ENCODE data around the gene TACC3. TPM values are rescaled to one million over a fixed set of nuclear protein-coding genes. Genes with fewer than 3 reads are reported as not detected.

The TACC3 gene
- total and polyA plus RNA-seq, 2 of the 8 experiments (the other 6 are each of a cell fraction or from before 2014, with no cell fraction given), result 73.8 to 148 TPM

DNA sequence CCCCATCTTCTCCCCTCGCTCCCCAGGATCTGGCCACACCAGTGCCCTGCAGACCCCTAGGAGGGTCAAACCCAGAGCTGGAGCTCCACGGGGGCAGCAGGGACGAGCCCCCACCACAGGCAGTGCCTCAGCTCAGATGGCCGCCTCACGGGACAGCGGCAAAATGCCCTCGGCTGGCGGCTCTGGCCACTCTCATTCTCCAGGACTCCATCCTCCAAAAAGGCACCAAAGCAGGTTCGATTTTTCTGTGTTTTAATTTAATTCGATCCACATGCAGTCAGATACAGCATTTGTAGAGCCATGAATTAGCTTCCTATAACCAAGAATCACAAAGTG is 45.6 kb upstream of the TACC3 start (continued):
- TF ChIP-seq, protein P1, sequence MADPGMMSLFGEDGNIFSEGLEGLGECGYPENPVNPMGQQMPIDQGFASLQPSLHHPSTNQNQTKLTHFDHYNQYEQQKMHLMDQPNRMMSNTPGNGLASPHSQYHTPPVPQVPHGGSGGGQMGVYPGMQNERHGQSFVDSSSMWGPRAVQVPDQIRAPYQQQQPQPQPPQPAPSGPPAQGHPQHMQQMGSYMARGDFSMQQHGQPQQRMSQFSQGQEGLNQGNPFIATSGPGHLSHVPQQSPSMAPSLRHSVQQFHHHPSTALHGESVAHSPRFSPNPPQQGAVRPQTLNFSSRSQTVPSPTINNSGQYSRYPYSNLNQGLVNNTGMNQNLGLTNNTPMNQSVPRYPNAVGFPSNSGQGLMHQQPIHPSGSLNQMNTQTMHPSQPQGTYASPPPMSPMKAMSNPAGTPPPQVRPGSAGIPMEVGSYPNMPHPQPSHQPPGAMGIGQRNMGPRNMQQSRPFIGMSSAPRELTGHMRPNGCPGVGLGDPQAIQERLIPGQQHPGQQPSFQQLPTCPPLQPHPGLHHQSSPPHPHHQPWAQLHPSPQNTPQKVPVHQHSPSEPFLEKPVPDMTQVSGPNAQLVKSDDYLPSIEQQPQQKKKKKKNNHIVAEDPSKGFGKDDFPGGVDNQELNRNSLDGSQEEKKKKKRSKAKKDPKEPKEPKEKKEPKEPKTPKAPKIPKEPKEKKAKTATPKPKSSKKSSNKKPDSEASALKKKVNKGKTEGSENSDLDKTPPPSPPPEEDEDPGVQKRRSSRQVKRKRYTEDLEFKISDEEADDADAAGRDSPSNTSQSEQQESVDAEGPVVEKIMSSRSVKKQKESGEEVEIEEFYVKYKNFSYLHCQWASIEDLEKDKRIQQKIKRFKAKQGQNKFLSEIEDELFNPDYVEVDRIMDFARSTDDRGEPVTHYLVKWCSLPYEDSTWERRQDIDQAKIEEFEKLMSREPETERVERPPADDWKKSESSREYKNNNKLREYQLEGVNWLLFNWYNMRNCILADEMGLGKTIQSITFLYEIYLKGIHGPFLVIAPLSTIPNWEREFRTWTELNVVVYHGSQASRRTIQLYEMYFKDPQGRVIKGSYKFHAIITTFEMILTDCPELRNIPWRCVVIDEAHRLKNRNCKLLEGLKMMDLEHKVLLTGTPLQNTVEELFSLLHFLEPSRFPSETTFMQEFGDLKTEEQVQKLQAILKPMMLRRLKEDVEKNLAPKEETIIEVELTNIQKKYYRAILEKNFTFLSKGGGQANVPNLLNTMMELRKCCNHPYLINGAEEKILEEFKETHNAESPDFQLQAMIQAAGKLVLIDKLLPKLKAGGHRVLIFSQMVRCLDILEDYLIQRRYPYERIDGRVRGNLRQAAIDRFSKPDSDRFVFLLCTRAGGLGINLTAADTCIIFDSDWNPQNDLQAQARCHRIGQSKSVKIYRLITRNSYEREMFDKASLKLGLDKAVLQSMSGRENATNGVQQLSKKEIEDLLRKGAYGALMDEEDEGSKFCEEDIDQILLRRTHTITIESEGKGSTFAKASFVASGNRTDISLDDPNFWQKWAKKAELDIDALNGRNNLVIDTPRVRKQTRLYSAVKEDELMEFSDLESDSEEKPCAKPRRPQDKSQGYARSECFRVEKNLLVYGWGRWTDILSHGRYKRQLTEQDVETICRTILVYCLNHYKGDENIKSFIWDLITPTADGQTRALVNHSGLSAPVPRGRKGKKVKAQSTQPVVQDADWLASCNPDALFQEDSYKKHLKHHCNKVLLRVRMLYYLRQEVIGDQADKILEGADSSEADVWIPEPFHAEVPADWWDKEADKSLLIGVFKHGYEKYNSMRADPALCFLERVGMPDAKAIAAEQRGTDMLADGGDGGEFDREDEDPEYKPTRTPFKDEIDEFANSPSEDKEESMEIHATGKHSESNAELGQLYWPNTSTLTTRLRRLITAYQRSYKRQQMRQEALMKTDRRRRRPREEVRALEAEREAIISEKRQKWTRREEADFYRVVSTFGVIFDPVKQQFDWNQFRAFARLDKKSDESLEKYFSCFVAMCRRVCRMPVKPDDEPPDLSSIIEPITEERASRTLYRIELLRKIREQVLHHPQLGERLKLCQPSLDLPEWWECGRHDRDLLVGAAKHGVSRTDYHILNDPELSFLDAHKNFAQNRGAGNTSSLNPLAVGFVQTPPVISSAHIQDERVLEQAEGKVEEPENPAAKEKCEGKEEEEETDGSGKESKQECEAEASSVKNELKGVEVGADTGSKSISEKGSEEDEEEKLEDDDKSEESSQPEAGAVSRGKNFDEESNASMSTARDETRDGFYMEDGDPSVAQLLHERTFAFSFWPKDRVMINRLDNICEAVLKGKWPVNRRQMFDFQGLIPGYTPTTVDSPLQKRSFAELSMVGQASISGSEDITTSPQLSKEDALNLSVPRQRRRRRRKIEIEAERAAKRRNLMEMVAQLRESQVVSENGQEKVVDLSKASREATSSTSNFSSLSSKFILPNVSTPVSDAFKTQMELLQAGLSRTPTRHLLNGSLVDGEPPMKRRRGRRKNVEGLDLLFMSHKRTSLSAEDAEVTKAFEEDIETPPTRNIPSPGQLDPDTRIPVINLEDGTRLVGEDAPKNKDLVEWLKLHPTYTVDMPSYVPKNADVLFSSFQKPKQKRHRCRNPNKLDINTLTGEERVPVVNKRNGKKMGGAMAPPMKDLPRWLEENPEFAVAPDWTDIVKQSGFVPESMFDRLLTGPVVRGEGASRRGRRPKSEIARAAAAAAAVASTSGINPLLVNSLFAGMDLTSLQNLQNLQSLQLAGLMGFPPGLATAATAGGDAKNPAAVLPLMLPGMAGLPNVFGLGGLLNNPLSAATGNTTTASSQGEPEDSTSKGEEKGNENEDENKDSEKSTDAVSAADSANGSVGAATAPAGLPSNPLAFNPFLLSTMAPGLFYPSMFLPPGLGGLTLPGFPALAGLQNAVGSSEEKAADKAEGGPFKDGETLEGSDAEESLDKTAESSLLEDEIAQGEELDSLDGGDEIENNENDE (IDR thresholded peaks at IDR 0.05; ENCODE audit: insufficient replicate concordance, low read length), result no peak
- TF ChIP-seq FOSL1 (IDR thresholded peaks at IDR 0.05; ENCODE audit: insufficient read depth, low read depth, low read length) (no peak), CTBP2 (IDR thresholded peaks at IDR 0.05; ENCODE audit: borderline replicate concordance, insufficient read depth, insufficient read length, low read length) (no peak), POLR2A (IDR thresholded peaks at IDR 0.05; ENCODE audit: control extremely low read depth in 1 of 2, low read depth in 2 of 2, low read length in 2 of 2) (no peak), KDM1A (IDR thresholded peaks at IDR 0.05; ENCODE audit: borderline replicate concordance, low read length) (no peak), POLR2AphosphoS5 (IDR thresholded peaks at IDR 0.05; ENCODE audit: low read depth, low read length) (no peak), TBP (IDR thresholded peaks at IDR 0.05; ENCODE audit: low read depth, low read length) (no peak), GTF2F1 (IDR thresholded peaks at IDR 0.05; ENCODE audit: borderline replicate concordance, low read depth, low read length) (no peak), TCF12 (IDR thresholded peaks at IDR 0.05; ENCODE audit: low read depth, low read length) (no peak), EP300 (IDR thresholded peaks at IDR 0.05; ENCODE audit: borderline replicate concordance in 1 of 2, low read depth in 2 of 2, low read length in 2 of 2) (no peak), CBX8 (IDR thresholded peaks at IDR 0.05; ENCODE audit: borderline replicate concordance, low read depth, low read length) (no peak), SP1 (IDR thresholded peaks at IDR 0.05; ENCODE audit: low read depth, low read length) (no peak), TAF1 (IDR thresholded peaks at IDR 0.05; ENCODE audit: low read depth, low read length) (no peak), CREB1 (IDR thresholded peaks at IDR 0.05) (no peak)
